Natural killer cell (primary cell): Measurements from ENCODE around the gene PRDX2. TPM values are rescaled to one million over a fixed set of nuclear protein-coding genes. Genes with fewer than 3 reads are reported as not detected.

Source experiments
- ATAC-seq, 3 donors: fragments of 150-1000 bp in 2 of 3; fragments of 200-7000 bp in 1 of 3; cut with Tn5 transposase; 1 replicate in 1 of 3; 2 replicates in 2 of 3; pipeline ENCODE4 v1.10.0; 2021; ENCODE audit warnings: mild to moderate bottlenecking in 2 of 3, moderate library complexity in 2 of 3
- DNase-seq, 2 donors: peaks; one replicate each; pipeline versions ENCODE4 v3.0.0 to v3.0.0-alpha.2; 2013 to 2021; ENCODE audit warnings: mixed read lengths in 1 of 2
- H3K27ac ChIP-seq: one replicate; pipeline ENCODE4 v1.5.1; 2013; ENCODE audit warnings: mild to moderate bottlenecking, low read length
- H3K27me3 ChIP-seq: one replicate; pipeline ENCODE4 v1.6.1; 2013; ENCODE audit warnings: low read length; ENCODE audit not compliant: control insufficient read depth, insufficient read depth
- H3K36me3 ChIP-seq: one replicate; pipeline ENCODE4 v1.6.1; 2013; ENCODE audit warnings: low read length; ENCODE audit not compliant: control insufficient read depth, insufficient read depth
- H3K4me1 ChIP-seq: one replicate; pipeline ENCODE4 v1.6.1; 2013; ENCODE audit warnings: low read length; ENCODE audit not compliant: control insufficient read depth, insufficient read depth
- H3K4me3 ChIP-seq: one replicate; pipeline ENCODE4 v1.5.1; 2013; ENCODE audit warnings: low read length
- H3K9me3 ChIP-seq: one replicate; pipeline ENCODE4 v1.6.1; 2013; ENCODE audit warnings: low read length; ENCODE audit not compliant: control insufficient read depth, insufficient read depth
- H3K27ac Mint-ChIP-seq, 2 donors: one replicate each; pipeline ENCODE4 v1.8.0; 2022; ENCODE audit warnings: mild to moderate bottlenecking in 2 of 2, mixed read lengths in 2 of 2, moderate library complexity in 1 of 2
- H3K27me3 Mint-ChIP-seq, 2 donors: one replicate each; pipeline ENCODE4 v1.8.0; 2022; ENCODE audit warnings: low read depth in 2 of 2, mixed read lengths in 2 of 2
- H3K36me3 Mint-ChIP-seq: one replicate; pipeline ENCODE4 v1.8.0; 2022; ENCODE audit warnings: mixed read lengths
- H3K4me1 Mint-ChIP-seq, 2 donors: one replicate each; pipeline ENCODE4 v1.8.0; 2022; ENCODE audit warnings: mixed read lengths in 2 of 2
- H3K4me3 Mint-ChIP-seq: one replicate; pipeline ENCODE4 v1.8.0; 2022; ENCODE audit warnings: mild to moderate bottlenecking, moderate library complexity, mixed read lengths
- H3K9me3 Mint-ChIP-seq, 2 donors: one replicate each; pipeline ENCODE4 v1.8.0; 2022; ENCODE audit warnings: mixed read lengths in 2 of 2
- CTCF ChIP-seq: fragments of 200-600 bp; IDR thresholded peaks from one replicate; pipeline ENCODE4 v1.8.0; 2022; ENCODE audit warnings: antibody characterized with exemption
- WGBS: methylation state at CpG from one replicate; pipeline ENCODE4 v1.1.7; 2013; ENCODE audit warnings: missing lambda C conversion rate; ENCODE audit not compliant: insufficient coverage; 5-methylcytosine and 5-hydroxymethylcytosine counted together
- intact Hi-C: fragments of 100-400 bp; cut with micrococcal nuclease; formaldehyde crosslinking; loops from one replicate; pipeline ENCODE4 v1.14.2; 2022
- total RNA-seq, 4 donors: library from RNA; stranded (reverse); fragments of 120-200 nt in 1 of 4; gene quantifications; one replicate each; pipeline versions ENCODE4 v1.2.3 to v1.2.4, GENCODE V29; 2013 to 2022

Gene PRDX2
- total RNA-seq, 3 donors from 2014 or later (not counting 1 experiment from before 2014, with no cell fraction given) = 28.8 to 67.1 (median 66.9) TPM

GRCh38 chr19:12770922-12771321 is 30.7 kb downstream of the PRDX2 start:
- 98% methylated on average over 10 of the region's 13 CpGs for WGBS
- H3K27ac ChIP-seq = no peak overlapping the region
- Mint-ChIP-seq H3K4me3 (no peak overlapping the region), H3K9me3 (no peaks in the 10 kb centered on the region), H3K36me3 (no peaks in the 10 kb centered on the region), H3K4me1 (peaks cover 0 to 10% of the 10 kb centered on the region in 2 donors), H3K27me3 (no peaks in the 10 kb centered on the region), H3K27ac (no peak overlapping the region)
- no peak for TF ChIP-seq CTCF
- DNase-seq (no peak), ATAC-seq (no peak)
- intact Hi-C loops = no loop called here
- H3K27me3 ChIP-seq = no peaks in the 10 kb centered on the region
- no peaks in the 10 kb centered on the region for H3K9me3 ChIP-seq
- H3K4me1 ChIP-seq = peaks cover 11% of the 10 kb centered on the region
- H3K4me3 ChIP-seq = no peak overlapping the region
- H3K36me3 ChIP-seq = no peaks in the 10 kb centered on the region

GRCh38 chr19:12769689-12770088 is 31.9 kb downstream of the PRDX2 start:
- Histone ChIP-seq H3K27me3 (no peaks in the 10 kb centered on the region), H3K27ac (no peak overlapping the region), H3K36me3 (no peaks in the 10 kb centered on the region), H3K4me3 (no peak overlapping the region), H3K9me3 (no peaks in the 10 kb centered on the region), H3K4me1 (peaks cover 7% of the 10 kb centered on the region)
- H3K4me3 Mint-ChIP-seq = no peak overlapping the region
- ATAC-seq (no peak), DNase-seq (peak in 1 of 2 donors; percentile 78)
- no peaks in the 10 kb centered on the region for H3K36me3 Mint-ChIP-seq
- no peaks in the 10 kb centered on the region for H3K27me3 Mint-ChIP-seq
- intact Hi-C loops = no loop called here
- no peak overlapping the region for H3K27ac Mint-ChIP-seq
- no peaks in the 10 kb centered on the region for H3K9me3 Mint-ChIP-seq
- peaks cover 0 to 9% of the 10 kb centered on the region in 2 donors for H3K4me1 Mint-ChIP-seq
- 73% methylated on average over 37 of the region's 37 CpGs for WGBS
- TF ChIP-seq CTCF = no peak

GRCh38 chr19:12767666-12768065 is 33.9 kb downstream of the PRDX2 start:
- H3K4me1 ChIP-seq = peaks cover 6% of the 10 kb centered on the region
- H3K27me3 Mint-ChIP-seq = no peaks in the 10 kb centered on the region
- WGBS = 94% methylated on average over 15 of the region's 15 CpGs
- no peaks in the 10 kb centered on the region for H3K9me3 ChIP-seq
- DNase-seq (no peak), ATAC-seq (no peak)
- H3K4me3 Mint-ChIP-seq = no peak overlapping the region
- no peaks in the 10 kb centered on the region for H3K36me3 Mint-ChIP-seq
- H3K9me3 Mint-ChIP-seq = no peaks in the 10 kb centered on the region
- H3K27me3 ChIP-seq = no peaks in the 10 kb centered on the region
- intact Hi-C loops = no loop called here
- TF ChIP-seq CTCF = no peak
- peaks cover 0 to 6% of the 10 kb centered on the region in 2 donors for H3K4me1 Mint-ChIP-seq
- no peak overlapping the region for H3K4me3 ChIP-seq
- H3K36me3 ChIP-seq = no peaks in the 10 kb centered on the region
- H3K27ac Mint-ChIP-seq = no peak overlapping the region
- H3K27ac ChIP-seq = no peak overlapping the region

- H3K36me3 Mint-ChIP-seq = no peaks in the 10 kb centered on the region
- Histone ChIP-seq H3K36me3 (no peaks in the 10 kb centered on the region), H3K9me3 (no peaks in the 10 kb centered on the region), H3K4me1 (peaks cover 6% of the 10 kb centered on the region), H3K27me3 (no peaks in the 10 kb centered on the region), H3K27ac (no peak overlapping the region), H3K4me3 (no peak overlapping the region)
- WGBS = 95% methylated on average over 11 of the region's 11 CpGs
- DNase-seq (no peak), ATAC-seq (no peak)
- H3K4me1 Mint-ChIP-seq = peaks cover 0 to 6% of the 10 kb centered on the region in 2 donors
- TF ChIP-seq CTCF = no peak
- no peak overlapping the region for H3K27ac Mint-ChIP-seq
- intact Hi-C loops = no loop called here
- H3K4me3 Mint-ChIP-seq = no peak overlapping the region
- H3K27me3 Mint-ChIP-seq = no peaks in the 10 kb centered on the region
- H3K9me3 Mint-ChIP-seq = no peaks in the 10 kb centered on the region
Measured at GRCh38 chr19:12767150-12767549, 34.5 kb downstream of the PRDX2 start.
